NCI-H2171 (cell line): ENCODE data around the gene WWOX.

Experiments
- DNase-seq: peaks from one replicate; lab custom pipeline; 2025; lab: John Stamatoyannopoulos, UW

WWOX gene

DNA sequence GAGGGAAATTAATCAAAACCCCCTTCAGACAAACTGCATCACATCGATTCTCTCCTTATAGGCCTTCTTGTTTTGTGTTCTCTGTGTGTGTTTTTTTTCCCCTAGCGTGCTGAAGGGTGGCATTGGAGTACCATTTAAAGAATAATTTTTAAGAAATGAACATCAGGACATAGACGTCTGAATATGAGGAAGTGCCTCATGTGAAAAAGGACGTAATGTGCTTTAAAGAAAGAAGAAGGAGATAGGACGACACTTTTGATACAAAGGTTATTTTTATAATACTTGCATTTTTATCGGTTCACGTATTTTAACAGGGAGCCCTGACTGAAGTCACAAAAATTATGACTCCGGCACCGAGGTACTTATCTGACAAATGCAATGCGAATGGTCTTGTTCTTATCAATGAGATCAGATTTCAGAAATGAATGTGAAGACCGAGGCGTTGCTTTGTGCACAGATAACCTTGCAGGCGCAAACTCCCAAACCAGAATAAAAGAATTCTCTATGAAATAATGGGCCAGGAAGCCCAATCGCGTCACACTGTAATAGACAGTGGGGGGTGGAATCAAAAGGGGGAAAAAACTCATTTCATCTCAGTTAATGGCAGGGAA, 894.8 kb downstream of the WWOX start:
- no peak for DNase-seq

DNA sequence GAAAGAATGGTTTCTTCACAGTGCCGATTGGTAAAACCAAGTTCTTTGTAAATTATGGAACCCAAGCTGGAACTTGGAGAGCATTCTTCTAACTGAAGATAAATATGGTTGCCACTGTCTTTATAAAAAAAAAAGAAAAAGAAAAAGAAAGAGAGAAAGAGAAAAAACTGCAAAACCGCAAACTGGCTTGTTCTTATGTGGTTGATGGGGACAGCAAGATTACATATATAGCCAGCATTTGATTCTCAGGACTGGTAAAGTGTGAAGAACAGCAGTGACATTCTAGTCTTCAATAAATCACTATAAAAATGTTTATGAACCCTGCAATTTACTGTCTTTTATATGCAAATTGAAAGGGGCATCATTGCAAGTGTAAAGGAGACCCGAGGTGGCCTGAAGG, 896.0 kb downstream of the WWOX start:
- no peak for DNase-seq

DNA sequence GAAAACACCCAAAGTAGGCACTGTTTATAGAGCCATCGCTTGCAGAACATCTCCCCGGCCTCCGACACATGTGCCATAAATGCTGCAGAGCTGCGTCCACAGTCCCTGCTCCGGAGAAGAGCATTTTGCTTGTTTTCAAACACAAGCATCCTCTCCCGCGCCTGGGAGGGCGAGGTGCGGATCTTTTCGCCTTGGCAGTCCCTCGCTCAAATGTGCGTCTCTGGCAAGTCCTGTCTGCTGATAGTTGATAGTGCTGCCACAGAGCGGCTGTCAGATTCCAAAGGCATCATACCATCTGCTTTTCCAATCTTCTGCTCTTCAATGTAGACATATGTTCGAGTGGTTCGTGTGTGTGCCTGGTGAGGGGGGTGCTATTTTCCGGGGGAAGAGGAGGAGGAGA, 897.3 kb downstream of the WWOX start:
- DNase-seq: peak; percentile 82

DNA sequence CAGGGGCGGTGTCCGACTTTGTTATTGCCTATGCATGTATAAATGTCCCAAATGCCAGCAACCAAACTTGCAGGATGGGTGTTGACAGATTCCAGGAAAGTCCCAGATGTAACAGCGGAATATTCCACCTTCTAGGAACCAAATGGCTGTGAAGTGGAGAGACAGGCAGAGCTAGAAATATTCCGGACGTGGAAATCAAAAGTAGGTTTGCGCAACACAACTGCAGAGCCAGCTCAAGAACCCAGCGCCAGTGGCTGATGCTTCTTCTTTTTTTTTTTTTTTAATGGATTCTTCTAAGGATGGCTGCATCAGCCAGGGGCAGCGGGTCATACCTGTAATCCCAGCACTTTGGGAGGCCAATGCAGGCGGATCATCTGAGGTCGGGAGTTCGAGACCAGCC, 899.4 kb downstream of the WWOX start:
- DNase-seq: no peak

DNA sequence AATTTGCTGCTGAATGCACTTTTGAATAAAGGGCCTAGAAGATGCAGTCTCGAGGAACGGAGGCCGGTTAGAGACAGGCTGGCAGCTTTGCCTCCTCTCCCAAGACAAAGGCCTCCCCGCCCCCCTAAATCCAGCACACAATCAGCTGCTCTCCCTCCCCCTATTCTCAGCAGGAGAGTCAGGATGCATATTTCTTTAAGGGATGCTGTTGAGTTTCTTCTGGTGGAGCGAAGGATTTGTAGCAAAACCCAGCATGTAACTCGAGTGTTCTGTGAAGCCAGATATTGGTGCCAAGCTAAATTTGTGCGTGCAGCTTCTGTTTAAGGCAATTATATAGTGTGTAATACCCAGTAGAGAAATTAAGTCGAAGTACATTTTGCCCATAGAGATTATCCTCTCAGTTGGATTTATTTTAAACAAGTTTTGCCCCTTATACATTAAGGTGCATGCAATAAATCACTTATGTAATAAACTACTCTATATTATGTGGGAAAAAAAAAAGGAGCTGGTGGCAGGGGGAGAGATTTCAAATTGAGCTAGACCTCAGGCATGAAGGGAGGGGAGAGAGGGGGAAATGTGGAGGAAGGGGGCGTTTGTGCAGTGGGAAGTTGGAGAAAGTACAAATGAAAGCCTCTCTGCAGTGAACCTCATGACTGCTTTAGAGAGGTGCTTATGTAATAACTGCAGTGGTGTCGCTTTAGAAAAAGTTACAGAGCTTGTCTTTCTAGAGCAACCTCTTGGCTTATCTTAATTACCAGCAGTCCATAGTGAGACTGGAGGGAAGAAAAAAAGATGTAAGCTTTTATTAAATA, 901.9 kb downstream of the WWOX start:
- DNase-seq: no peak

DNA sequence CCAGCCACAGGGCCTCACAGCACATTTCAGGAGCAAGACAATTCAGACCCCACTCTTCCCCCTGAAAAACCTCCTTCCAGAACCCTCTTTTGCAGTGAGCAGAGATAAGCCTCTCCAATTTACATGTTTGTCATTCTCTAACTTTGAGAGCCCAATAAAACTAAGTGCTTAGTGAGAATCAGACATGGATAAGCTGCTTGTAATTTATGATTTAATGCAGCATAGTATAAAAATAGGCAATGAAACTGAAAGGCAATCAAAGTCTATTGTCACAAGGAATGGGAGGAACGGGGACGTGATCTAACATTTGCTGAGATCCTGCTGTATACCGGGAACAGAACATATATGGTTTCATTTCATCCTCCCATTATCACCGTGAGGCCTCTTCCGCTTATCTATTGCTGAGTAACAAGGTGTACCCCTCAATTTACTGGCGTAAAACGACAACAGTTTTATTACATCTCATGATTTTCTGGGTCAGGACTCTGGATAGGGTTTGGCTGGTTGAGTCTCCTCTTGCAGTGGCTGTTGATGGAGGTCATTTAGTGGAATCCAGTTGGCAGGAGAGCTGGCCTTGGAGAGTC, 903.7 kb downstream of the WWOX start:
- no peak for DNase-seq

DNA sequence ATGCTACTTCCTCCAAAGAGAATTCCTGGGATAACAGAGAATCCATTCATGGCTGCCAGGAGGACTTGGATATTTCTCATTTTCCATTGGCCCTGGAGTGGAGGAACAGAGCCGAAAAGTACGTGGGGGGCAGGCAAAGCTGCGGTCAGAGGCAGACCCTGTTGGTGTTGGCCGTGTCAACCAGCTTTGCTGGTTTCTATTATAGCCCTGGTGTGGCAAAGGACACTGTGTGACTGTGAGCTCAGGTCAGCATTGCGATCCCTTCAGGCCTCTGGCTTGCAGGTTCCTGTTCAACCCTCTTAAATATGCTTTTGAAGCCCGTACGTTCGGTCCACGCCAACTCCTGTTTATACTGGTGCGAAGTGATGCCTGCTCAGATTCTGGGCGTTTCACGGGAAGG, 904.9 kb downstream of the WWOX start:
- no peak for DNase-seq

DNA sequence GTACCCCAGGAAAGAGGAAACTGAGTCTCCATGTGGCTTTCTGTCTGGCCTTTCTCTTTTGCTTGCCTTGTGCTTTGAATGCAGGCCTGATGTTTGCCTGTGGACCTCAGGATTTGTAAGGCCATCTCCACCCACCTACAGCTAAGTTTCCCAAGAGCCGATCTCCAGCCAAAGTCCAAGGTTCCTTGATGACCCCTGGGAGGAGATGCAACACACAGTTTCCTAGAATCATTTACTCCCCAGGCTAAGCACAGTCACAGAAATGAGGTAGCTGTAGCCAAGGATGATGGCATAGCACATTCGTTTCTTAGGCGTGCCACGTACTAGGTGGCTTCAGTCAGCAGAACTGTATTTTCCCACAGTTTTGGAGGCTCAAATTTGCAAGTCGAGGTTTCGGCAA, 905.6 kb downstream of the WWOX start:
- DNase-seq: no peak

DNA sequence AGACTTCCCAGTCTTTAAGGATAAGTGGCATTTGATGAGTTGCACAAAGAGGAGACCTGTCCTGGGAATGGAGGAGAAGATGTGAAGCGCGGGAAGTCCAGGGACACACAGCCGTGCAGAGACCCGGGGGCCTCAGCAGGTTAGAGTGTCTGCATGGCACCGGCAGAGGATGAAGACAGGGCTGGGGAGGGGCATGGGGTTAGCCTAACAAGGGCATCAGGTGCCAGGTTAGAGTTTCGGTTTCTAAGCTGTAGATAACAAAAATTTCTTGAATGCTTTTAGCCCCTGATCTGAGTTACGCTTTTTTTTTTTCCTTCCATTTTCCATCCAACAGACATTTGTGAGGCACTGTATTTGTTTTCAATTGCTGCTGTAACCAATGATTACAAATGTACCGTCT, 906.8 kb downstream of the WWOX start:
- DNase-seq: no peak

DNA sequence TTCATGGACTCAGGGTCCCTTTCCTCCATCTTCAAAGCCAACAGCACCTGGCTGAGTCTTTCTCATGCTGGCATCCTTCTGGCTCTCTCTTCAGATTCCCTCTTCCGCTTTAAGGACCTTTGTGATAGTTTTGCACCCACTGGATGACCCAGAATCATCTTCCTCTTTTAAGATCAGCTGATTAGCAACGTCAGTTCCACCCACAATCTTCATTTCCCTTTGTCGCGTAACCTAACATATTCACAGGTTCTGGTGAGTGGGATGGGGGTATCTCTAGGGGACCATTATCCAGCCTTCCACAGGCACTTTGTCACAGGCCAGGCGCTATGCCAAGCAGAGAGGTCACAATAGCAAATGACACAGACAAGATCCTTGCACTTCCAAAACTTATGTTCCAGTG, 907.3 kb downstream of the WWOX start:
- no peak for DNase-seq

DNA sequence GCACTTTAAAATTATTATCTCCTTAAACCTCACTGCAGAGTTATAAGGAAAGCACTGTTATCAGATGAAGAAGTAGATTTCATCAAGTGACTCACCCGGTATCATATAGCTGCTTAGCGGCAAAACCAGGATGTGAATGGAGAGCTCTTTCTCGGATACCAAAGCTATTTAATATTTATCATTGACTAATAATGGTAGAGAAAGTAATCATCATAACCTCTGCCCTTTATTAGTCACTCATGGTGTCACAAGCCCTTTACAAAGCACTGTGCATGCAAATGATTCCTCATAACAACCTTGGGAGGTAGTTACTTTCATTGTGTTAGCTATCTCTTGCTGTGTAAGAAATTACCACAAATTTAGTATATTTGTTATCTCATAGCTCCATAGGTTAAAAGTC, 908.2 kb downstream of the WWOX start:
- DNase-seq: no peak

DNA sequence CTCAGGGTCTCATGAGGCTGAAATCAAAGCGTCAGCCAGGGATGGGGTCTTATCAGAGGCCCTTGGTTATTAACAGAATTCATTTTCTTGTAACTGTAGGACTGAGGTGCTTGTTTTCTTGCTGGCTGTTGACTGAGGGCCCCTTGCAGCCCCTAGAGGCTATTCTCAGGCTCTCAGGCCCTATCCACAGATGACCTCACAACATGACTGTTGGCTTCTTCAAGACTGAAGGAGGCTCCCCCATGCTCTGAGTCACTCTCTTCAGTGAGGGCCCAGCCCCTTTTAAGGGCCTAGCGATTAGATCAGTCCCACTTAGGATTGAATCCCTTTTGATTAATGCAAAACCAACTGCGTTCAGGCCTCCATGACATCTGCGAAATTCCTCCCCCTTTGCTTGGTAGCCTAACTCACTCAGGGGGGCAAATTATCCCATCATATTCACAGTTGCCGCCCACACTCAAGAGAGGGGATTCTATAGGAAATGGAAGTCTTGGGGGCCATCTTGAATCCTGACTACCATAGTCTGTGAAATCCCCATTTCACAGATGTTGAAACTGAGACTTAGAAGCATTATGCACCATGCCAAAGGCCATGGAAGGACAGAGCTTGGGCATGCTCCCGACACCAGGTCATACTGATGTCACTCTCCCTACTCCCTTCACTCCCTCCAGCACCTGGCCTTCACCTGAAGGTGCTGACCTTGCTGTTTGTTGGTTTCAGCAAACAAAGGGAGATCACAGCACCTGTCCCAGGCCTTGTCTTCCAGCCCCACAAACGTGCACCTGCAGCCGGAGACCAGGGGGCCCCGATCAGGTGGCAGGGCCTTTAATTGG, 908.8 kb downstream of the WWOX start:
- DNase-seq: no peak

DNA sequence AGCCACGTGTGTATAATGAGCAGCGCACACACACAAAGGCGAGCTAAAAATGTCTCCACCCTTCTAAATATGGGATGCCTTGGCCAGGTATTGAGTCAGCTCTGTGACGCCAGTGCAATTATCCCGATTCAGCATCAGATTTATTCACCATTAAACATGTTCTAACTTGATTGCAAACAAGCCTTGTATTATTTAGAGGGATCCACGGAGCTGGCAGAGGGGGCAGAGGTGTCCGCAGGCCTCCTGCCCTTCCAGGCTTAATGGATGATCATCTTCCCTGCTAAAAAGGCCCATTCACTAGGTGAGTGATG, 909.4 kb downstream of the WWOX start:
- DNase-seq: peak; percentile 25

DNA sequence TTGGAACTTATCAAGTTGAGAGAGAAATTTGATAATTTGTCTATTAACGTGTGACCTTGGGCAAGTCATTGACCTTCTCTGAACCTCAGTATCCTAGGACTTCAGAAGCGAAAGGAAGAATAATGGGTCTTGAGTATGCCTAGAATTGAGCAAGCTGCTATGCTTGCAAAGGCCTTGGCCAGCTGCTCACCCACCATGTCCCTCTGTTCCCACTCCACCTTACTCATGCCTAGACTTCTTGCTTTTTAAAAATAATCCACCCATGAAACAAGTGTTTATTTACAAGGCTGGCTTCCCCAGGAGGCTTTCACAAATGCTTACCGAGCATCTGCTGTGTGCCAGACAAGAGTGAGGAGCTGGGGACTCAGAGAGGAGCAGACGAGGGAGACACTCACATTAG, 910.4 kb downstream of the WWOX start:
- peak; percentile 93 for DNase-seq

DNA sequence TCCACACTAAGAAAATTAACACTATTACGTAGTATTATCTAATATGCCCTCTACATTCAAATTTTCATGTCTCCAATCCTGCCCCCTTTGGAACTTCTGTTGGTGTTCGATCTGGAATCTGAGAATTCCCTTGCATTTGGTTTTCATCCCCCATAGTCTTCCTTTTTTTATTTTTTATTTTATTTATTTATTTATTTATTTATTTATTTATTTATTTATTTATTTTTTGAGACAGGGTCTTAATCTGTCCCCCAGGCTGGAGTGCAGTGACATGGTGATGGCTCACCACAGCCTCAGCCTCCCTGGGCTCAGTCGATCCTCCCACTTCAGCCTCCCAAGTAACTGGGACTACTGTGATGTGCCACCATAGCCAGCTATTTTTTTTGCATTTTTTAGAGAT, 911.8 kb downstream of the WWOX start:
- DNase-seq: no peak

DNA sequence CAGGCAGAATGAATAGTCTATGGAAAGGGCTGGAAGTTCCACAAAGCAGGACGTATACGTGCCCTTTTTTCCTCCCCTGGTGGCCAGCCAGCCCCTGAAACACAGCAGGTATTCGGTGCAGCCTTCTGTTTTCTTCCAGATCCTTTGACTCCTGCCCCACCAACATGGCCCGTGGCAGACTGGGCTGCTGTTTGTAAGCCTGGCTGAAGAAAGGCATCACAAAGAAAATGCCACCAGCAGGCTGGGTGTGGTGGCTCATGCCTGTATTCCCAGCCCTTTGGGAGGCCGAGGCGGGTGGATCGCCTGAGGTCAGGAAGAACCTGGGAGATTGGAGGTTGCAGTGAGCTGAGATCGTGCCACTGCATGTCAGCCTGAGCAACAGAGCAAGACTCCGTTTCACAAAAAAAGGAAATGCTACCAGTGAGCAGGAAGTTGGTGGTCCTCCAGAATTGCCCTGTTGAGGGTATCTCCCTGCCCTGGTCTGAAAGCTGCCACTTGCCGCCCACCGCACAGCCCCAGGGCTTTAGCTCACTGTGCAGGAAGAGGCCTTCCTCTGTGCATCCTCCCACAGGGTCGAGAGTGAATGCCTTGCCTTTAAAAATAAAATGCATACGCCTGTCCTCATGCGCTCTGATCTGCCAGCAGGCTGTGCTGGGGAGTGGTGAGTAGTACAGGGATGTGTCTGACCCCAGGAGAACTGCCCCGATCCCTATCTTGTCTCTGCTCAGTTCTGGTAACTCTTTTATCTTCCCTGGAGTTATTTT, 913.4 kb downstream of the WWOX start:
- DNase-seq: no peak

DNA sequence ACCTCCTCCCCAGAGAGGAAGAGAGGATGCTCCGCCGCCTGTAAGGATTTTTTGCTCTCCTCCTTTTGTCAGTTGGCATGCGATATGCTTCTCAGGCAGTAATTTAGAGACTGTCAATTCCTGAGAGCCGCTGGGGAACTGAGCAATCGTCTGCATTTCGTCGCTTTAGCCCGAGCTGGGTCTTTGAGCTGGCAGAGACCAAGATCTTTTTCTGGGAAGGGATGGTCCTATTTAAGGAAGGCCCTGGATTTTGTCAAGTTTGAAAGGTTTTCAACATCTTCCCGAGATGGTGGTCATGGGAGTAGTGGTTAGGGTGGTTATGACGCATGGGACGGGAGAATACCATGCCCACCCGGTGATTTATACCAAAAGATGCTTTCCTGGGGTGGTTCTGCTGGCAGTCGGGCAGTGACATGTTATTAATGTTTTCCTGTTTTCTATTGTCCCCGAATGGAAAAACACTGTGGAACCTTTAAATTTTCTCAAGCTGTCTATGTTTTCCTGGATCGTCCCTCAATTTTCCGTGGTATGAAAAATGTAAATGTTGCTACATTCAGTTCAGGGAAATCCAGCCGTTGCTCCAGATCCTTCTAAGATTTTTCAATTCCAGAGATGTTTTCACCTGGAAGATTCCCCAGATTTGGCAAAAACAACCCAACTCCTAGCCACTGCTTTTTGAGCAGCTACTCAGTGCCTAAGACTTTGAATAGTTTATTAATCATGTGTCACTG, 914.6 kb downstream of the WWOX start:
- DNase-seq: no peak

DNA sequence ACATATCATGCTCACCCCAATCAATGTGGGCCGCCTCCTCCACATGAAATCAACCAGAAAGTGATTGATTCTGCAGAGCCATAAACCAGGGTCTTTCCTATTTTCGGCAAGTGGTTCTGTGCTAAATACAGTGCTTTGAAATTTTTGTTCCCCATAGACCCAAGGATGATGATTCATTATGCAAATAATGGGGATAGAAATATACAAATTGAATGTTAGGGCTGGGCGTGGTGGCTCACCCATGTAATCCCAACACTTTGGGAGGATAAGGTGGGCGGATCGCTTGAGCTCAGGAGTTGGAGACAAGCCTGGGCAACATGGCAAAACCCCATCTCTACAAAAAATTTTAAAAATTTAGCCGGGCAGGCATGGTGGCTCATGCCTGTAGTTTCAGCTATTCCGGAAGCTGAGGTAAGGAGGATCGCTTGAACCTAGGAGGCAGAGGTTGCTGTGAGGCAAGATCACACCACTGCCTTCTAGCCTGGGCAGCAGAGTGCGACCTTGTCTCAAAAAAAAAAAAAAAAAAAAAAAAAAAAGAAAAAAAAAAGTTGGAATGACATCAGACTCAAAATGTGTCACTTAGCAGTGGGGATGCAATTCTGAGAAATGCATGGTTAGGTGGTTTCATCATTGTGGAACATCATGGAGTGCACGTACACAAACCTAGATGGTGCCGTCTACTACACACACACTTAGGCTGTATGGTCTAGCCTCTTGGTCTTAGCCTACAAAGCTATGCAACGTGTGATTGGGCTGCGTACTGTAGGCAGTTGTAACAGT, 919.4 kb downstream of the WWOX start:
- DNase-seq: no peak

DNA sequence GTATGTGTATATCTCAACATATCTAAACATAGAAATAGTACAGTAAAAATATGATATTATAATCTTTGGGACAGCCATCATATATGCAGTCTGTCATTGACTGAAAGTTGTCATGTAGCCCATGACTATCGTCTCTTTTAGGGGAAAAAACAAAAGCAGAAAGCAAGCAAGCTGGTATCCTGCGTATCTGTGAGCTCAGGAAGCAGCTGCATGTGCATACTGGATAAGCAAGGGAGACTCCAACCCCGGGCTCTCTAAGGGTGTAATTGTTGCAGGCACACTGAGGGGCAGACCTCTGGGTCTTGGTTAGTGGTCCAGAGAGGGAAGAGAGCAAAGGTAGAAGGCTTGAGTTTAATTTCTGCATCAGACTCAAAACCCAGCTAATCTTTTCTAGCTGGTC, 920.0 kb downstream of the WWOX start:
- no peak for DNase-seq

DNA sequence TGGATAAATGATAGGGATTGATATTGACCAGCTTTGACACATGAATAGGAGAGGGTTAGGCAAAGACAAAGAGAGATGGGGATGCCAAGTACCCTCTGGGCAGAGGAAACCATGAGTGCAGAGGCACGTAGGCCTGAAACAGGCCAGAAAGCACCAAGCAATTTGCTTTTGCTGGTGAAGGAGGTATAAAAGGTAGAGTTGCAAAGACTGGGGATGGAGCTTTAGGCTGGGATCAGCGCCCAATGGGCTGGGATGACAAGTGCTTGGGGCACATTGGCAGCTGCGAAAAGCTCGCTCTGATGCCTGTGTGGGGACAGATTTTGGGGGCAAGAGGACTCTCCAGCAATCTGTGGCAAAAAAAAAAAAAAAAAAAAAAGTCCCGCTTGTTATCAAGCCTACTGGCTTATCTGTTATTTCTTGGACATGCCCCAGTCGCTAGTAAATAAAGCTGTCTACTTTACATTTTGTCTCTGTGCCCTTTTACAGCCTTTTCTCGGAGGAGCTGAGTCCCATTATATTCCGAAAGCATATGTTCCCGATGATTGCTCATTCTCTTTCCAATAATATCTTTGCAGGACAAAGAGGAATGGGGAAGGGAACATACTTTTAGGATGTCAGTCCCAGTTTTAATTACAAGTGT, 922.7 kb downstream of the WWOX start:
- no peak for DNase-seq
